DND-41 (cell line): Measurements from ENCODE around the gene NYNRIN.

Experiments used
- EZH2 ChIP-seq: IDR thresholded peaks from 3 replicates; pipeline ENCODE4 v1.6.1; 2012; ENCODE audit warnings: borderline replicate concordance, low read depth, mild to moderate bottlenecking, moderate library complexity, low read length, inconsistent platforms; ENCODE audit not compliant: severe bottlenecking
- TF ChIP-seq, protein P1 (sequence below): IDR thresholded peaks from 2 replicates; pipeline ENCODE4 v1.5.1; 2012; ENCODE audit warnings: borderline replicate concordance, low read length, moderate library complexity, mild to moderate bottlenecking; ENCODE audit not compliant: poor library complexity, severe bottlenecking; ENCODE audit errors: extremely low read depth

DNA sequence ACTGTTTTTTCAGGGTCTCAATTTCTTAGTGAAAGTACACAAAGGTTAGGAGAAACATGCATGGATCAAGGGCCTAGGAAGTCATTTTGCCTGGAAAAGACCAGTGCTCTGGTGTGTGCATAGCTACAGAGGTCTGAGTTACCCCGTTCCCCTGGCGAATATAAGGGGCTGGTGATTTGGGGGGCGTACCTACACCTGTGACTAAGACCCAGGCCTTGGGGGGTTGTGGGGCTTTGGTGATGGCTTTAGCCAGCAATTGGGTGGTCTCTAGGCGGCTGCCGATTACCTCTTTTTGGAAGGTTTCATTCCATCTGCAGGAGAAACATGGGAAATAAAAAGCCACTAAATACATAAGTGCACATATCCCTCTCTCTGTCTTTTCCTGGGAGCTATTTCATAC lies 42.7 kb downstream of the NYNRIN start:
- TF ChIP-seq, protein P1, sequence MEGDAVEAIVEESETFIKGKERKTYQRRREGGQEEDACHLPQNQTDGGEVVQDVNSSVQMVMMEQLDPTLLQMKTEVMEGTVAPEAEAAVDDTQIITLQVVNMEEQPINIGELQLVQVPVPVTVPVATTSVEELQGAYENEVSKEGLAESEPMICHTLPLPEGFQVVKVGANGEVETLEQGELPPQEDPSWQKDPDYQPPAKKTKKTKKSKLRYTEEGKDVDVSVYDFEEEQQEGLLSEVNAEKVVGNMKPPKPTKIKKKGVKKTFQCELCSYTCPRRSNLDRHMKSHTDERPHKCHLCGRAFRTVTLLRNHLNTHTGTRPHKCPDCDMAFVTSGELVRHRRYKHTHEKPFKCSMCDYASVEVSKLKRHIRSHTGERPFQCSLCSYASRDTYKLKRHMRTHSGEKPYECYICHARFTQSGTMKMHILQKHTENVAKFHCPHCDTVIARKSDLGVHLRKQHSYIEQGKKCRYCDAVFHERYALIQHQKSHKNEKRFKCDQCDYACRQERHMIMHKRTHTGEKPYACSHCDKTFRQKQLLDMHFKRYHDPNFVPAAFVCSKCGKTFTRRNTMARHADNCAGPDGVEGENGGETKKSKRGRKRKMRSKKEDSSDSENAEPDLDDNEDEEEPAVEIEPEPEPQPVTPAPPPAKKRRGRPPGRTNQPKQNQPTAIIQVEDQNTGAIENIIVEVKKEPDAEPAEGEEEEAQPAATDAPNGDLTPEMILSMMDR, result no peak
- no peak for TF ChIP-seq EZH2
